Measurements from ENCODE around the gene UBN2.
"Not testable (repeated sequence)": the region's sequence is repeated elsewhere in the genome, so short reads cannot be mapped to it uniquely, and the experiment has no call there.

DNA sequence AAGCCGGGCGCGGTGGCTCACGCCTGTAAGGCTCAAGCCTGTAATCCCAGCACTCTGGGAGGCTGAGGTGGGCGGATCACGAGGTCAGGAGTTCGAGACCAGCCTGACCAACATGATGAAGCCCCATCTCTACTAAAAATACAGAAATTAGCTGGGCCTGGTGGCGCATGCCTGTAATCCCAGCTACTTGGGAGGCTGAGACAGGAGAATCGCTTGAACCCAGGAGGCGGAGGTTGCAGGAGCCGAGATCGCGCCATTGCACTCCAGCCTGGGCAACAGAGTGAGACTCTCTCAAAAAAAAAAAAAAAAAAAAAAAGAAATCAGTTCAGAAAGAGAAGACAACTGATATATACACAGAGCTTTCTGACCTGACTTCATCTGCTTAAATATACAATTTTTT lies 102.4 kb downstream of the UBN2 start:
- not testable (repeated sequence) for TF ChIP-seq POLR2AphosphoS5, POLR2A (IDR thresholded peaks at IDR 0.05)

Data from prostate gland (tissue), 1 donor.